ENCODE results near the gene SH3BGRL.

SH3BGRL gene

GRCh38 chrX:81215685-81216084 lies 13.8 kb downstream of the SH3BGRL start:
- no peaks in the 10 kb centered on the region for H3K27me3 ChIP-seq
- H3K4me1 ChIP-seq (ENCODE audit: control insufficient read depth in 1 of 2, insufficient read depth in 1 of 2, low read depth in 1 of 2, low read length in 1 of 2), result peaks cover 3 to 8% of the 10 kb centered on the region in 2 experiments
- no peak for TF ChIP-seq CTCF (IDR thresholded peaks at IDR 0.05)
- no peak overlapping the region for H3K4me3 ChIP-seq (ENCODE audit: low read depth in 1 of 2, low read length in 1 of 2)
- H3K9me3 ChIP-seq, result no peaks in the 10 kb centered on the region
- H3K27ac ChIP-seq, result peak overlapping the region; percentile 18
- no peaks in the 10 kb centered on the region for H3K36me3 ChIP-seq

GRCh38 chrX:81229229-81229628 lies 27.3 kb downstream of the SH3BGRL start:
- Histone ChIP-seq H3K27me3 (no peaks in the 10 kb centered on the region), H3K36me3 (no peaks in the 10 kb centered on the region), H3K4me1 (ENCODE audit: control insufficient read depth in 1 of 2, insufficient read depth in 1 of 2, low read depth in 1 of 2, low read length in 1 of 2) (peaks cover 0 to 12% of the 10 kb centered on the region in 2 experiments), H3K27ac (no peak overlapping the region), H3K4me3 (ENCODE audit: low read depth in 1 of 2, low read length in 1 of 2) (no peak overlapping the region), H3K9me3 (no peaks in the 10 kb centered on the region)
- TF ChIP-seq CTCF (IDR thresholded peaks at IDR 0.05), result no peak

GRCh38 chrX:81229901-81230300 lies 28.0 kb downstream of the SH3BGRL start:
- Histone ChIP-seq H3K9me3 (no peaks in the 10 kb centered on the region), H3K4me1 (ENCODE audit: control insufficient read depth in 1 of 2, insufficient read depth in 1 of 2, low read depth in 1 of 2, low read length in 1 of 2) (peaks cover 0 to 12% of the 10 kb centered on the region in 2 experiments), H3K4me3 (ENCODE audit: low read depth in 1 of 2, low read length in 1 of 2) (no peak overlapping the region), H3K27ac (no peak overlapping the region), H3K36me3 (no peaks in the 10 kb centered on the region), H3K27me3 (no peaks in the 10 kb centered on the region)
- TF ChIP-seq CTCF (IDR thresholded peaks at IDR 0.05), result no peak

- TF ChIP-seq CTCF (IDR thresholded peaks at IDR 0.05), result no peak
- Histone ChIP-seq H3K4me3 (ENCODE audit: low read depth in 1 of 2, low read length in 1 of 2) (no peak overlapping the region), H3K27me3 (no peaks in the 10 kb centered on the region), H3K4me1 (ENCODE audit: control insufficient read depth in 1 of 2, insufficient read depth in 1 of 2, low read depth in 1 of 2, low read length in 1 of 2) (peaks cover 0 to 12% of the 10 kb centered on the region in 2 experiments), H3K9me3 (no peaks in the 10 kb centered on the region), H3K27ac (no peak overlapping the region), H3K36me3 (no peaks in the 10 kb centered on the region)
These were observed 29.6 kb downstream of the SH3BGRL start for GRCh38 chrX:81231476-81231875.

GRCh38 chrX:81232218-81232617 lies 30.3 kb downstream of the SH3BGRL start:
- H3K27ac ChIP-seq, result no peak overlapping the region
- no peaks in the 10 kb centered on the region for H3K27me3 ChIP-seq
- H3K9me3 ChIP-seq, result no peaks in the 10 kb centered on the region
- no peak for TF ChIP-seq CTCF (IDR thresholded peaks at IDR 0.05)
- no peak overlapping the region for H3K4me3 ChIP-seq (ENCODE audit: low read depth in 1 of 2, low read length in 1 of 2)
- peaks cover 0 to 6% of the 10 kb centered on the region in 2 experiments for H3K4me1 ChIP-seq (ENCODE audit: control insufficient read depth in 1 of 2, insufficient read depth in 1 of 2, low read depth in 1 of 2, low read length in 1 of 2)
- H3K36me3 ChIP-seq, result no peaks in the 10 kb centered on the region

GRCh38 chrX:81237516-81237915 lies 35.6 kb downstream of the SH3BGRL start:
- no peak overlapping the region for H3K4me3 ChIP-seq (ENCODE audit: low read depth in 1 of 2, low read length in 1 of 2)
- H3K27ac ChIP-seq, result no peak overlapping the region
- no peak for TF ChIP-seq CTCF (IDR thresholded peaks at IDR 0.05)
- no peaks in the 10 kb centered on the region for H3K4me1 ChIP-seq (ENCODE audit: control insufficient read depth in 1 of 2, insufficient read depth in 1 of 2, low read depth in 1 of 2, low read length in 1 of 2)
- H3K9me3 ChIP-seq, result no peaks in the 10 kb centered on the region
- no peaks in the 10 kb centered on the region for H3K27me3 ChIP-seq
- H3K36me3 ChIP-seq, result peaks cover 10% of the 10 kb centered on the region

Measured in neutrophil (primary cell).